ENCODE measurements around the gene OR2AG1.

OR2AG1 gene

DNA sequence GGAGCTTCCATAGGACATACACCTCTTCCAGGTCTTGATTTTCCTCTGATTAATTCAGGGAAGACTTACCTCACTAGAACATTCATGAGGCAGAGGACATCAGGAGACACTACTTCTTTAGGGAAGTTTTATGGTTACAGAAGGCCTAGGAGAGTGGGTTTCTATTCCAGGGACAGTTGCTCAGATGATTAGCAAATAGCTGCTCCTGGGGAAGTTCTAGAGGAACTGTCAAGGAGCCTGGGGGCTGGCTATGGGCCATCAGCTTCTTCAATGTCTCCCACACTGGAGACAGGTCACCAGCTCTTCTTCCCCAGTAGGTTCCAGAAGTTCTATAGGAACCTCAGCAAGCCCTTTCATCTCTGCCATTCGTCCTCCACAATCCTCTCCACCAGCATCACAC, 51.2 kb downstream of the OR2AG1 start (continued):
- TF ChIP-seq CREB5 (CRISPR knock-in tag; IDR thresholded peaks at IDR 0.05; ENCODE audit: low read depth) (no peak), ZFP3 (CRISPR knock-in tag; IDR thresholded peaks at IDR 0.05) (no peak), TOX (CRISPR knock-in tag; IDR thresholded peaks at IDR 0.05; ENCODE audit: borderline replicate concordance) (no peak), POU6F1 (CRISPR knock-in tag; IDR thresholded peaks at IDR 0.05; ENCODE audit: borderline replicate concordance, low read depth) (no peak)
- TF ChIP-seq, protein P1, sequence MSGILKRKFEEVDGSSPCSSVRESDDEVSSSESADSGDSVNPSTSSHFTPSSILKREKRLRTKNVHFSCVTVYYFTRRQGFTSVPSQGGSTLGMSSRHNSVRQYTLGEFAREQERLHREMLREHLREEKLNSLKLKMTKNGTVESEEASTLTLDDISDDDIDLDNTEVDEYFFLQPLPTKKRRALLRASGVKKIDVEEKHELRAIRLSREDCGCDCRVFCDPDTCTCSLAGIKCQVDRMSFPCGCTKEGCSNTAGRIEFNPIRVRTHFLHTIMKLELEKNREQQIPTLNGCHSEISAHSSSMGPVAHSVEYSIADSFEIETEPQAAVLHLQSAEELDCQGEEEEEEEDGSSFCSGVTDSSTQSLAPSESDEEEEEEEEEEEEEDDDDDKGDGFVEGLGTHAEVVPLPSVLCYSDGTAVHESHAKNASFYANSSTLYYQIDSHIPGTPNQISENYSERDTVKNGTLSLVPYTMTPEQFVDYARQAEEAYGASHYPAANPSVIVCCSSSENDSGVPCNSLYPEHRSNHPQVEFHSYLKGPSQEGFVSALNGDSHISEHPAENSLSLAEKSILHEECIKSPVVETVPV (CRISPR knock-in tag; IDR thresholded peaks at IDR 0.05): no peak
